Posterior vena cava (tissue), 2 donors: ENCODE results near the gene SLC15A3. TPM values are rescaled to one million over a fixed set of nuclear protein-coding genes. Genes with fewer than 3 reads are reported as not detected.
"Not testable (repeated sequence)": the region's sequence is repeated elsewhere in the genome, so short reads cannot be mapped to it uniquely, and the experiment has no call there.

Experiments
- DNase-seq: peaks from one replicate; pipeline ENCODE4 v3.0.0-alpha.2; 2020; ENCODE audit warnings: low spot score
- intact Hi-C, 2 donors: fragments of 100-400 bp; cut with DNase I; formaldehyde crosslinking; loops; one replicate each; pipeline versions ENCODE4 v1.14.1 to v1.14.2; 2022 to 2023
- total RNA-seq, 2 donors: library from RNA; stranded (reverse); fragmentation: NEBNext Ultra II Directional; extraction: Animal tissue kit (Norgen Biotek cat#: 25700); gene quantifications; one replicate each; pipeline ENCODE4 v1.2.1, GENCODE V29; 2021
- donor health status: DM: yes; HTN: yes; CAD: no.
- donor health status: DM: yes; HTN: yes; CAD: no.

The SLC15A3 gene
- total RNA-seq, 2 donors from 2014 or later, result 27.4 to 29.3 TPM

DNA sequence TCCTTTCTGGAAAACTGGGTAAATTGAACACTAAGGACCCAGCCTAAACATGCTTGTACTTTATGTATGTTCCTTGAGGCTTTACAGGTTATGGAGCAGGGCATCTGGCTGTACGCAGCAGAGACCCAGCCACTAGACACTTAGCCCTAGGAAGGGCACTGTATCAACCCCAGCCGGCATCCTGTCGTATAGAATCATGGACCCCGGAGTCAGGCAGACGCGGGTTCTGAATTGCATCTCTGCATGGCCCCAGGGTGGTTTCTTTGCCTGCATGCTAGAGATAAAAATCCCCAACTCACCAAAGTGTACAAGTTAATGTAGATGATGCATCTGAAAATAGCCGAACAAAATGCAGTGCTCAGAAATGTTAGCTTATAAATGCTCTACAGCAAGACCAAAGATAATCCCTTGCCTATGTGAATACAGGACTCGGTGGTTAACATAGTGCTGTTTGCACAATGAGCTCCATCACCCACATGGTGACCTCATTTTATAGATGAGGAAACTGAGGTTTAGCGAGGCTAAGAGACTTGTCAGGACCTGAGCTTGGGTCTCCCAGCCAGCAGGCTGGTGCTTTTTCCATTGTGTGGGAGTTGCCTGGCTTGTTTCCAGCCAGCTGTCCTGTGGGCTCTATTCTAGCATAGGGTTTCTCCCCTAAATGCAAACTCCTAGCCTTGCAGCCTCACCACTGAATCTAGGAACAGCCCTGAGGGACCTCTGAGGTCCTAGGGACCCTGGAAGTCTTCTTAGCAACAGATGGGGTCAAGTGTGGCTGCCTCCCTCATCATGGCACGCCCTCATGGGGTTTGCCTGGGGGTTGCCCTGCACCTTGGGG is 26.8 kb upstream of the SLC15A3 start:
- intact Hi-C loops, result no loop called here

GRCh38 chr11:60977836-60978235 is 25.9 kb upstream of the SLC15A3 start:
- no peak for DNase-seq
- intact Hi-C loops, result no loop called here

More for the DNA sequence above, 26.8 kb upstream of the SLC15A3 start:
- no peak for DNase-seq

- intact Hi-C loops, result no loop called here
- DNase-seq, result no peak
Measured at GRCh38 chr11:60977224-60977623, 25.2 kb upstream of the SLC15A3 start.

DNA sequence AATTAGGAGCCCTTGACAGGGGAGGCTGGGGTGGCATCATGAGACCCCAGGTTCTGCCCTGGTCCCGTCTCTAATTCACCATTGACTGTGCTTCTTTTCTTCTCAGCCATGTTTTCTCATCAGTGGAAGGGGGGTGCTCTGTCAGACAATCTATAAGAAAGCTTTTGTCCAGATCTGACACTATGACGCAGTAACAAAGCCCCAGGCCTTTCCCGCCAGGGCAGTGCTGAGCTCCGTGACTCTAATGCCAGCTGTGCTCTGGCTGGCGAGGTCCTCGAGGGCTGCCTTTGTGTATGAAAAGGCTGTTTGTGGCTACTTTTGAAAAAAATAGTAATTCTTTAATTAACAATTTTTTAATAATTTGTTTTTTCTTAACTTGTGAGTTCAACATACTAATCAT is 22.8 kb upstream of the SLC15A3 start:
- intact Hi-C loops, result no loop called here
- DNase-seq, result no peak

DNA sequence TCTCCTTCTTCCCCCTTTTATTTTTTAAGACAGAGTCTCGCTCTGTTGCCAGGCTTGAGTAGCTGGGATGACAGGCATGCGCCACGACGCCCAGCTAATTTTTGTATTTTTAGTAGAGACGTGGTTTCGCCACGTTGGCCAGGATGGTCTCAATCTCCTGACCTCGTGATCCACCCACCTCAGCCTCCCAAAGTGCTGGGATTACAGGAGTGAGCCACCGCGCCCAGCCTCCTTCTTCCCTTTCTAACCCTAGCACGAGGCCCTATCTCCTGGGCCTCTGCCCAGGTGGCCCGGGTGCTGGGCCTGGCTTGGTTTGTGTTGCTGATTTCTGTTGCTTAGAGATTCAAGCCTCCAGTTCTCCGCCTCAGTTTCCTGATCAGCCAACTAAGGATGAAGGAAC is 22.3 kb upstream of the SLC15A3 start:
- intact Hi-C loops, result not testable (repeated sequence)

GRCh38 chr11:60973699-60974098 is 21.7 kb upstream of the SLC15A3 start:
- intact Hi-C loops, result no loop called here
- no peak for DNase-seq

More for the DNA sequence above, 22.3 kb upstream of the SLC15A3 start:
- not testable (repeated sequence) for DNase-seq

DNA sequence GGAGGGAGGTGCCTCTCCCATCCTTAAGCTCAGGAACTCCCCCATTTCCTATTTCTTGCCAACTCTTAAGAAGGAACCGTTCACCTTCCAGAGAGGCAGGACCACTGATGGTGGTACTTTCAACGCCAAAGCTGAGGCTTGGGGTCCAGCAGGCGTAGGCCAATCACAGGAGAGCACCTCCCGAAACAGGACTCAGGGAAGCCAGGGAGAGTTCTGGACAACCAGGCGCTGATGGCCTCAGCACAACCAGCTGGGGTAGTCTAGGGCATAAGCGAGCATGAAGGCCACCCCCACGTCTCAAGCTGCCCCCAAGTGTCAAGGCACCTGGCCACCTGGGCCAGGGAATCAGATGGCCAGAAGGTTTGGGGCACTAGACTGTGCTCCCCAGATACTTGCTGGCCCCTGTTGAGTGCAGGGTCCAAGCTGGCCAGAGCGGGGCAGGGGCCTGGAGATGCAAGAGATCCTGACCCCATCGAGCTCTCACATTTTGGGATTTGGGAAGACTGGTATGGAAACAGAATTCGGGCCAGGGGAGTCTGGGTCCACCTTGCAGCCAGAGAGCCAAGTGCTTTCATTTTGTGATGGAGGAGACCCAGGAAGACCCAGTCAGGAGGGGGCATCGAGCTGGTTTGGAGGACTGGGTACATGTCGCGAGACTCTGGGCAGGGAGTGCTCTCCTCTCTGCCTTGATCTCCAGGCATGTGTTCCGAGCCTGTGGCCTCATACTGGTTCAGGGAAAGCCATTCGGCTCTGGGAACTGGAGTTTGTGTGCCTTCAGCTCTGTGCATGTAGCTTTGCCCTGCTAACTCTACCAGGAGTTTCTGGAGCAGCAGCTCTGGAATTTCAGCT is 20.4 kb upstream of the SLC15A3 start:
- intact Hi-C loops, result no loop called here
- no peak for DNase-seq

- DNase-seq, result no peak
Measured at GRCh38 chr11:60971520-60971919, 19.5 kb upstream of the SLC15A3 start, which contains the start of gene CD6. CD6 (plus strand) TSS chr11:60971680; CDS start chr11:60971866, 186 bp downstream.

DNA sequence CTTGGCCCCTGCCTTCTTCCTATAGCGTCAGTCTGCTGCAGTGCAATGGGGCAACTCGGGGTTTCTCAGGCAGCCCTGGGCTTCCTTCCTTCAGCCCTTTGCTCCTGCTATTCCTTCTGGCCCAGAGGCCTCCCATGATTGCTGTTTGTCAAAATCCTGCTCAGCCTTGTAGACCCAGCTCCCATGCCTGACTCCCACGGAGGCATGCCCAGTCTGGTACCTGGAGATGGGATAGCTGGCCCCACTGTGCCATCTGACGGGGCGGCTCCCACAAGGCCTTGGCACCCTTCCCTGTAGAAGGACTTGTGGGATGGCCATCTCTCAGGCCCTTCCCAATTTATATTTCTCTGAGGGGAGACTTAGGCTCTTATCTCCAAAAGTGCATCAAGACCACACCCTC is 18.9 kb upstream of the SLC15A3 start:
- intact Hi-C loops, result no loop called here
- no peak for DNase-seq

More at GRCh38 chr11:60971520-60971919, 19.5 kb upstream of the SLC15A3 start, which contains the start of gene CD6:
- intact Hi-C loops, result no loop called here

GRCh38 chr11:60970369-60970774 is 18.4 kb upstream of the SLC15A3 start:
- peak; percentile 87 for DNase-seq
- intact Hi-C loops, result no loop called here

GRCh38 chr11:60968223-60968622 is 16.2 kb upstream of the SLC15A3 start:
- no peak for DNase-seq
- intact Hi-C loops, result loop anchor here in 1 of 2 donors (10.0 kb wide), 1 partner anchor 177 kb away; no protein-coding TSS in a partner anchor

DNA sequence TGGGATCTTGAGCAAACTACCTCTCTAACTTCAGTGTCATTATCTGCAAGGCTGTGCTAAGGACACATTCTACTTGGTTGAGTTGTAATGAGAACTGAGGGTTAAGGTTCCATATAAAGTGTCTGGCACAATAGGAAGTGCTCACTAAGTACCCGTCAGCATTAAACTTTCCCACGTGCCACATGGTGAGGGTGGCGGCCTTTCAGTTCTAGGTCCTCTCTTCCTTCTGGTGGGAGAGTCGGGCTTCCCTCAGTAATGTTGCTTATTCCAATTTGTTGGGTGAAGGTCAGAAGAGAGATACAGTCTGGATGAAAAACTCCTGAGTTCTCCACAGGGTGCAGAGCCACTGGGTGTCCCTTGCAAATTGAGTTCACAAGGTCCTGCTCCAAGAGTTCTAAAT is 14.9 kb upstream of the SLC15A3 start:
- no peak for DNase-seq
- intact Hi-C loops, result loop anchor here in 1 of 2 donors (10.0 kb wide), 1 partner anchor 178 kb away; no protein-coding TSS in a partner anchor

- intact Hi-C loops, result loop anchor here in 1 of 2 donors (10.0 kb wide), 1 partner anchor 180 kb away; no protein-coding TSS in a partner anchor
- no peak for DNase-seq
Measured at GRCh38 chr11:60964801-60965200, 12.8 kb upstream of the SLC15A3 start.

DNA sequence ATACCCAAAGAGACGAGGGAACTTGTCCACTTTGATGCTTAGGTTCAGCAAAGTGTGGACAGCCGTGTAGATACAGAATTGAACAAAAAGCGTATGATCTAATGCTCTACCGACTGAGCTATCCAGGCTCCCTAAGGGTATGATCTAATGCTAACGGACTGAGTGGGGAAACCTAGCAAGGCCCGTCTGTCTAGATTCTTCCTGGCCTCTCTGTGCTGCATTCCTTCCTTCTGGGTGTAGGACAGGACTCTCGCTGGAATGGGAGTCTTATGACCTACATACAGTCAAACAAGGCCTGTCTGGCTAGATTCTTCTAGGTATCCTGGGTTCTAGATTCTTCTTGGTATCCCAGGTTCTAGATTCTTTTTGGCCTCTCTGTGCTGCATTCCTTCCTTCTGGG is 8.4 kb upstream of the SLC15A3 start:
- no peak for DNase-seq
- intact Hi-C loops, result loop anchor here in 1 of 2 donors (10.0 kb wide), 1 partner anchor 184 kb away; no protein-coding TSS in a partner anchor

DNA sequence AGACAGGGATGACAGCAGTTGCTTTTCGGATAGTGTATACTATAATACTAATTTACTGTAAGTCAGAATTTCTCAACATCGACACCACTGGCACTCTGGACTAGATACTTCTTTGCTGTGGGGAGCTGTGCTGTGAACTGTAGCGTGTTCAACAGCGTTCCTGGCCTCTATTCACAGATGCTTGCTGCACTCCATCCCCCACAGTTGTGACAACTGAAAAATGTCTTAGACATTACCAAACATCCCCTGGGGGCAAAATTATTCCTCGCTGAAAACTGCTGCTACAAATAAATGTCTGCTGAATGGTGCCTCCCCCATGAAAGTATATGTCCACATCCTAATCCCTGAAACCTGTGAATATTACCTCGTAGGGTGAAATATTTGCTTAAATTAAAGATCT is 7.5 kb upstream of the SLC15A3 start:
- no peak for DNase-seq
- intact Hi-C loops, result no loop called here

DNA sequence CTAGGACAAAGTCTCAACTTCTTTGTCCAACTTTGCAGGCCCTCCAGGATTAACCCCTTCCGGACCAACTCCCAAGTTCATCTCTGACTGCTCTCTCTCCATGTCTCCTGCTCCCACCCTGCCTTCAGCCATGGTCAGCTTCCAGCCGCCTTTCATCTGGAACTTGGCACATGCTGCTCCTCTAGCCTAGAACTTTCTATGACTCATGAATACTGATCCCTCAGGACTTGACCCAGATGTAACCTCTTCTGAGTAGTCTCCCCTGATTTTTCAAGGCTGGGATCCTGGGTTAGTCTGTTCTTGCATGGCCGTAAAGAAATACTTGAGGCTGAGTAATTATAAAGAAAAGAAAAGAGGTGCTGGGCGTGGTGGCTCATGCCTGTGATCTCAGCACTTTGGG is 5.2 kb upstream of the SLC15A3 start:
- DNase-seq, result no peak

GRCh38 chr11:60955571-60955970 is 3.6 kb upstream of the SLC15A3 start:
- no peak for DNase-seq
- intact Hi-C loops, result no loop called here

More for the DNA sequence above, 5.2 kb upstream of the SLC15A3 start:
- intact Hi-C loops, result no loop called here

- intact Hi-C loops, result no loop called here
- no peak for DNase-seq
Measured at GRCh38 chr11:60954421-60954820, 2.4 kb upstream of the SLC15A3 start.

DNA sequence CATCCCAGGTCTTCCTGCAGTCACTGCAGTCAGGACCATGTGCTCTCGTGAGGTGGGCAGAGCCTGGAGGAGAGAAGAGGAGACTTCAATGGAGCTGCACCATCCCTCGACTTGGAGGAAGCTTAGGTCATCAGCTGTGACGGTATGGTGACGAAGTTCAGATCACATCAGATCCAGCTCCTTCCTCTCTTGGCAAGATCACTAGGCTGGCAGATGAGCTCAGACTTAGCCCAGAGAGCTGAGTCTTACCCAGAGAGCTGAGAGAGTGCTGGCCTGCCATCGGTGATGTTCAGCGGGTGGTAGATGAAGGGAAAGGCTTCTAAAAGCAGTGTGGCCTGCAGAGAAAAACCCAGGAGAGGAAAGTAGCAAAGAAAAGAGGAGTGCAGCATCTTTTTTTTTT is 1.8 kb upstream of the SLC15A3 start:
- no peak for DNase-seq
- intact Hi-C loops, result no loop called here

- DNase-seq, result no peak
- intact Hi-C loops, result no loop called here
Measured at GRCh38 chr11:60952742-60953170, 780 bp upstream of the SLC15A3 start.
